ENCODE data around the gene HDAC6.
A peak's percentile ranks its signal among the peaks of the same experiment; 100 is the strongest.
"Not testable (repeated sequence)": the region's sequence is repeated elsewhere in the genome, so short reads cannot be mapped to it uniquely, and the experiment has no call there.

The HDAC6 gene

GRCh38 chrX:48790477-48790876, 11.4 kb upstream of the HDAC6 start:
- DNase-seq = no peak

- DNase-seq = no peak
These were observed 10.6 kb upstream of the HDAC6 start for GRCh38 chrX:48791063-48791820.

- no peak for DNase-seq
These were observed 9.6 kb upstream of the HDAC6 start for GRCh38 chrX:48792219-48792618.

- DNase-seq = no peak
These were observed 7.9 kb upstream of the HDAC6 start for GRCh38 chrX:48793935-48794334.

- DNase-seq = no peak
These were observed 7.4 kb upstream of the HDAC6 start for GRCh38 chrX:48794340-48794910.

GRCh38 chrX:48794911-48795515, 6.9 kb upstream of the HDAC6 start:
- no peak for DNase-seq

- DNase-seq = no peak
These were observed 3.5 kb upstream of the HDAC6 start for GRCh38 chrX:48798318-48798717.

GRCh38 chrX:48800574-48801279, 1.1 kb upstream of the HDAC6 start:
- DNase-seq = no peak

- DNase-seq = peak; percentile 70
These were observed 430 bp downstream of the HDAC6 start for GRCh38 chrX:48802089-48802904.

GRCh38 chrX:48802905-48803200, 986 bp downstream of the HDAC6 start:
- DNase-seq = no peak

- DNase-seq = no peak
These were observed 4.2 kb downstream of the HDAC6 start for GRCh38 chrX:48806081-48806480.

GRCh38 chrX:48813644-48814043, 11.8 kb downstream of the HDAC6 start:
- no peak for DNase-seq

GRCh38 chrX:48814722-48815121, 12.9 kb downstream of the HDAC6 start:
- no peak for DNase-seq

GRCh38 chrX:48815266-48815665, 13.4 kb downstream of the HDAC6 start:
- DNase-seq = no peak

- no peak for DNase-seq
These were observed 14.3 kb downstream of the HDAC6 start for GRCh38 chrX:48816014-48816810.

- no peak for DNase-seq
These were observed 16.2 kb downstream of the HDAC6 start for GRCh38 chrX:48818098-48818497.

- no peak for DNase-seq
These were observed 17.0 kb downstream of the HDAC6 start for GRCh38 chrX:48818866-48819265.

GRCh38 chrX:48819394-48819793, 17.5 kb downstream of the HDAC6 start:
- not testable (repeated sequence) for DNase-seq

GRCh38 chrX:48823053-48823452, 21.2 kb downstream of the HDAC6 start:
- no peak for DNase-seq

GRCh38 chrX:48824066-48824465, 22.2 kb downstream of the HDAC6 start:
- DNase-seq = no peak

GRCh38 chrX:48826135-48826875, 24.4 kb downstream of the HDAC6 start, which contains the start of gene ERAS:
Gene ERAS, plus strand, starts transcription at chrX:48826513. Its CDS starts 2,611 bp downstream, at chrX:48829124.
- peak; percentile 11 for DNase-seq
